ENCODE results near the gene RAPGEF6. TPM values are rescaled to one million over a fixed set of nuclear protein-coding genes. Genes with fewer than 3 reads are reported as not detected.

Gene RAPGEF6
- total and polyA plus RNA-seq, 8 donors = 1.4 to 43.9 (median 18.1) TPM

DNA sequence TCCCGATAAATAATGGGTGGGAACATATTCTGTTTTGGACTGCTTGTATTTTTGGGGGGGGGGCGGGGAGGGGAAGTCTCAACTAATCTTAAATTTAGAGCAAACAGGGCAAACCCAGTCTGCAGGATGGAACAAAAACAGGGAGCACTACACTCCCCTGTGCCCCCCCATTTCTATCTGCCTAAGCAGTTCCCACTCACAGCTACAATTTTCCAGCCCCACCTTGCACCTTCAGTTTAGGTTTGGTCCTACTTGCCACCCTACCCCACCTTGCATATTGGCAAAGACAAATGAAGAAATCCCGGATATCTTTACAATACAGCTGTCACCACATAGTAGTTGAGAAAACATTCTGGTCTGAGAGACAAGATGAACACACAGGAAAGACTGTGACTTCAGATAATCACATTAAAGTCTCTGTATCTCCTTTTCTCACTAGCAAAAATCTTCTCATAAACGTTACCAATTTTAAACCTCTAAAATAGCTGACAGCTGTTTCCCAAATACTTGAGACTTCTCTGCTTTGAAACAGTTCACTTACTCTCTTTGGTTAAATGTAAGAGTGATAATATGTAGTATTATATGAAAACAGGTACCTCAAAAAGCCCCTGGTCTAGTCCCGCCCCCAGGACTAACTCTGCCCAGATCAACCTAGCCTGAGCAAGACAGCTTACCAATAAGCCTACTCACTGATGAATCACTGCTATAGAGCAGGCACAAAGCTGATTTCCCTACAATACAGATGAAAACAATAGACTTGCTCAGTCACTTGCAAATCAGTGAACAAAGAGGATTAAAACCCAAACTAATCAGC, 5.2 kb upstream of the RAPGEF6 start:
- Histone ChIP-seq H3K27me3 (no peaks in the 10 kb centered on the region), H3K4me3 (no peak overlapping the region), H3K36me3 (peaks cover 0 to 30% (median 19%) of the 10 kb centered on the region in 4 donors), H3K4me1 (peaks cover 0 to 10% (median 5%) of the 10 kb centered on the region in 4 donors), H3K27ac (no peak overlapping the region), H3K9me3 (no peaks in the 10 kb centered on the region)
- 64 to 73% (median 68%) methylated on average over 5 of the region's 5 CpGs for WGBS, 5 donors
- TF ChIP-seq EP300 (IDR thresholded peaks at IDR 0.05) (no peak), POLR2A (IDR thresholded peaks at IDR 0.05) (no peak), POLR2AphosphoS5 (IDR thresholded peaks at IDR 0.05) (no peak)
- TF ChIP-seq, protein P1, sequence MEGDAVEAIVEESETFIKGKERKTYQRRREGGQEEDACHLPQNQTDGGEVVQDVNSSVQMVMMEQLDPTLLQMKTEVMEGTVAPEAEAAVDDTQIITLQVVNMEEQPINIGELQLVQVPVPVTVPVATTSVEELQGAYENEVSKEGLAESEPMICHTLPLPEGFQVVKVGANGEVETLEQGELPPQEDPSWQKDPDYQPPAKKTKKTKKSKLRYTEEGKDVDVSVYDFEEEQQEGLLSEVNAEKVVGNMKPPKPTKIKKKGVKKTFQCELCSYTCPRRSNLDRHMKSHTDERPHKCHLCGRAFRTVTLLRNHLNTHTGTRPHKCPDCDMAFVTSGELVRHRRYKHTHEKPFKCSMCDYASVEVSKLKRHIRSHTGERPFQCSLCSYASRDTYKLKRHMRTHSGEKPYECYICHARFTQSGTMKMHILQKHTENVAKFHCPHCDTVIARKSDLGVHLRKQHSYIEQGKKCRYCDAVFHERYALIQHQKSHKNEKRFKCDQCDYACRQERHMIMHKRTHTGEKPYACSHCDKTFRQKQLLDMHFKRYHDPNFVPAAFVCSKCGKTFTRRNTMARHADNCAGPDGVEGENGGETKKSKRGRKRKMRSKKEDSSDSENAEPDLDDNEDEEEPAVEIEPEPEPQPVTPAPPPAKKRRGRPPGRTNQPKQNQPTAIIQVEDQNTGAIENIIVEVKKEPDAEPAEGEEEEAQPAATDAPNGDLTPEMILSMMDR (IDR thresholded peaks at IDR 0.05) = no peak
- intact Hi-C loops (cut with DNase I; ENCODE audit: low total_unique reads) = no loop called here
- no peak for DNase-seq

DNA sequence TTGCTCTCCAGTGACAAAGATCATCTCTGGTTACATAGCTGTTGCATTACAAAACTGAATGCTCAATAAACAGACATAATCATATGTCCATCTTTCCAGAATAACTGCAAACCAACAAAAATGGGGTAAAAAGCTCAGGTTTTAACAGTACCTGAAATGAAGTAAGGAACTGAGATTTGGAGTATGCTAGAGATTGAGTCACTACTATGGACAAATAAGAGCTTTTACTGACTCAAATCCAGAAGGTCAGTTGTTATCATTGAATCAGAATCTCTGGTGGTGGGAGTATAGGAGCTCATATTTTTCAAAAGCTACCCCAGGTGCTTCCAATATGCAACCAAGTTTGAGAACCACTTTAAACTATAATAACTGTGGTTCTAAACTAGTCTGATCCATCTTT, 4.1 kb upstream of the RAPGEF6 start:
- Histone ChIP-seq H3K4me3 (no peak overlapping the region), H3K4me1 (peaks cover 0 to 12% (median 5%) of the 10 kb centered on the region in 4 donors), H3K27ac (no peak overlapping the region), H3K36me3 (peaks cover 0 to 19% (median 8%) of the 10 kb centered on the region in 4 donors), H3K27me3 (no peaks in the 10 kb centered on the region), H3K9me3 (no peaks in the 10 kb centered on the region)
- no peak for DNase-seq
- intact Hi-C loops (cut with DNase I; ENCODE audit: low total_unique reads) = no loop called here
- TF ChIP-seq, protein P1 (IDR thresholded peaks at IDR 0.05) = no peak
- TF ChIP-seq EP300 (IDR thresholded peaks at IDR 0.05) (no peak), POLR2A (IDR thresholded peaks at IDR 0.05) (no peak), POLR2AphosphoS5 (IDR thresholded peaks at IDR 0.05) (no peak)

DNA sequence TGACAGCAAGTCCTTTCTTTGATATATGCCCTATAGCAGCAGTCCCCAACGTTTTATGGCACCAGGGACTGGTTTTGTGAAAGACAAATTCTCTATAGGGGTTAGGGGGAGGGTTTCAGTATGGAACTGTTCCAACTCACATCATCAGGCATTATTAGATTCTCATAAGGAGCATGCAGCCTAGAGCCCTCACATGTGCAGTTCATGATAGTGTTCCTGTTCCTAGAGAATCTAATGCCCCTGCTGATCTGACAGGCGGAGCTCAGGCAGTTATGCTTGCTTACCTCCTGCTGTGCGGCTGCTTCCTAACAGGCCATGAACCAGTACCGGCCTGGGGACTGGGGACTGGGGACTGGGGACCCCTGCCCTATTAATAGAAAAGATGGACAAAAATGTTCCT, 2.7 kb upstream of the RAPGEF6 start:
- 82 to 90% (median 85%) methylated on average over 4 of the region's 4 CpGs for WGBS, 5 donors
- Histone ChIP-seq H3K36me3 (peaks cover 0 to 5% (median 0%) of the 10 kb centered on the region in 4 donors), H3K27me3 (no peaks in the 10 kb centered on the region), H3K27ac (no peak overlapping the region), H3K4me1 (peaks cover 14 to 27% (median 19%) of the 10 kb centered on the region in 4 donors), H3K9me3 (no peaks in the 10 kb centered on the region), H3K4me3 (no peak overlapping the region)
- no peak for DNase-seq
- TF ChIP-seq, protein P1 (IDR thresholded peaks at IDR 0.05) = no peak
- TF ChIP-seq EP300 (IDR thresholded peaks at IDR 0.05) = no peak
- TF ChIP-seq POLR2A (IDR thresholded peaks at IDR 0.05) = no peak
- no peak for TF ChIP-seq POLR2AphosphoS5 (IDR thresholded peaks at IDR 0.05)
- intact Hi-C loops (cut with DNase I; ENCODE audit: low total_unique reads) = no loop called here

DNA sequence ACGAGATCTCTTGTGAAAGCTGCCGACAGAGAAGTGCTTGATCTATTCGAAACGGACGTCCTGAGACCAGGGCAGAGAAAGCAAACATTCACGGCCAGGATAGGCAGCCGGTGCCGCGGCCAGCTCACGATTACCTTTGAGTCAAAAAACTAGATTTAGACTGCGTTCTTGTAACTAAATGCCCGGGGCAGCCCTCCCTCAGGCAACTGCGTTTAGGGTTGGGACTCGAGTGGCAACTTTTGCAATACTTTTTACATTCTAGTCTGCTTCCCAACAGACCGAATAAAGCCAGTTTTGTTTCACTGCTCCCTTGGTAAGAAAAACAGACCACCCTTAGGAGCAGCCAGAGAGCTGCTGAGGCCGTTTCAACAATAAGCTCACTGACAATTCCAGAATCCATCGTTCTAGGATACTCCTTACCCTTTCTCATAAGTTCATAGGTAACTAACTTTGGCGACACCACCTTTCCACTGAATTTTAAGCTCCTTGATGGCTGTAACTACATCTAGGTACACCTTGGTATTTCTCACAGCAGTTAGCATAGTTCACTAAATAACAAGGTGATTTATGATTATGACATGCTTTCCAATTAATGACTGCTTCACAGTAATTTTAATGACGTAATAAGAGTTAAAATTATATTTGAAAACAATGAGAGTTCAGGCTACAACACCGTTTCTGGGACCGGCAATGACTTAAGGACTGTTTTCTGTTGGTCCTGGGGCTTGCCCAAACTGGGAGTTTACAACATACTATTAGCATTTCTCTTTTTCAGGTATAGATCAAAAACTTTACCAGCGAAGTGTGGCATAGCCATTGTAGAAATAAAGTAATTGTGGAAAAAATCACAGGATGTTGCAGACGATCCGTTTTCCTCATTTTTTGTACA, 899 bp upstream of the RAPGEF6 start:
- Histone ChIP-seq H3K4me3 (peak overlapping the region; percentile 63 to 83 (median 78)), H3K27me3 (no peaks in the 10 kb centered on the region), H3K36me3 (no peaks in the 10 kb centered on the region), H3K4me1 (peaks cover 14 to 44% (median 32%) of the 10 kb centered on the region in 4 donors), H3K27ac (peak overlapping the region; percentile 94 to 99 (median 99)), H3K9me3 (no peaks in the 10 kb centered on the region)
- peak in 1 of 2 donors; percentile 72 for DNase-seq
- TF ChIP-seq EP300 (IDR thresholded peaks at IDR 0.05) (no peak), POLR2AphosphoS5 (IDR thresholded peaks at IDR 0.05) (no peak), POLR2A (IDR thresholded peaks at IDR 0.05) (no peak)
- TF ChIP-seq, protein P1 (IDR thresholded peaks at IDR 0.05) = no peak
- intact Hi-C loops (cut with DNase I; ENCODE audit: low total_unique reads) = no loop called here
- 2 to 4% (median 3%) methylated on average over 24 of the region's 24 CpGs for WGBS, 5 donors
